ENCODE data around the gene MICALL2.
A peak's percentile ranks its signal among the peaks of the same experiment; 100 is the strongest.

MICALL2 gene

GRCh38 chr7:1422512-1423263 lies 36.6 kb downstream of the MICALL2 start:
- Histone ChIP-seq H3K9ac (no peak overlapping the region; the same call in 1 of the 2 replicates), H3K27me3 (peaks cover 6% of the 10 kb centered on the region; the same call in 1 of the 2 replicates), H3K4me3 (no peak overlapping the region), H3K9me3 (no peaks in the 10 kb centered on the region), H3K27ac (no peak overlapping the region), H4K20me1 (no peaks in the 10 kb centered on the region), H3K4me1 (peaks cover 29% of the 10 kb centered on the region), H3K4me2 (peak overlapping the region; percentile 86), H3K36me3 (no peaks in the 10 kb centered on the region)
- TF ChIP-seq Cebpa-rat (IDR thresholded peaks at IDR 0.05): no peak

DNA sequence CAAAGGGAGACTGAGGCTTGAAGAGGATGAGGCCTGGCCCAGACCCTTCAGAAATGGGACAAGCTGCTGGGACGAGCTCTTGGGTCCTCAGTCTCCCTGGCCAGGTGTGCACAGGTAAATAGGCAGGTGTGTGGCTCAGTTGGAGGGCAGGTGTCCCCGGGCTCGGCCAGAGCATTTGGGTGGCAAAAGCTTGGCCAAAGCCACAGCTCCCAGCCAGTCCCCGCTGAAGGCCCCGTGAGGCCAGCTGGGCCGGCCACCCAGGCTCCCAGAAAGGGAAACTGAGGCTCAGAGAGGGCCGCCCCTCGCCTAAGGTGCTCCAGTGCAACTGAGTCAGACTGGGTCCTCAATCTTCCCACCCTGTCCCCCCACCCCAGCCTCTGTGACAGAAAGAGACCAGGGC lies 37.3 kb downstream of the MICALL2 start:
- no peak overlapping the region for H3K9ac ChIP-seq
- no peaks in the 10 kb centered on the region for H3K36me3 ChIP-seq
- no peaks in the 10 kb centered on the region for H4K20me1 ChIP-seq
- H3K4me2 ChIP-seq: no peak overlapping the region; the same call in 1 of the 2 replicates
- H3K27me3 ChIP-seq: peaks cover 6% of the 10 kb centered on the region; the same call in 1 of the 2 replicates
- peaks cover 37% of the 10 kb centered on the region for H3K4me1 ChIP-seq
- no peak overlapping the region for H3K27ac ChIP-seq
- no peaks in the 10 kb centered on the region for H3K9me3 ChIP-seq
- TF ChIP-seq Cebpa-rat (IDR thresholded peaks at IDR 0.05): no peak
- no peak overlapping the region for H3K4me3 ChIP-seq

- no peak overlapping the region for H3K9ac ChIP-seq
- no peaks in the 10 kb centered on the region for H3K36me3 ChIP-seq
- H4K20me1 ChIP-seq: no peaks in the 10 kb centered on the region
- no peaks in the 10 kb centered on the region for H3K9me3 ChIP-seq
- H3K4me1 ChIP-seq: peaks cover 41% of the 10 kb centered on the region
- TF ChIP-seq Cebpa-rat (IDR thresholded peaks at IDR 0.05): no peak
- H3K4me3 ChIP-seq: no peak overlapping the region
- H3K4me2 ChIP-seq: no peak overlapping the region
- H3K27me3 ChIP-seq: peaks cover 6% of the 10 kb centered on the region; the same call in 1 of the 2 replicates
- no peak overlapping the region for H3K27ac ChIP-seq
Measured at GRCh38 chr7:1421020-1421790, 38.1 kb downstream of the MICALL2 start.

DNA sequence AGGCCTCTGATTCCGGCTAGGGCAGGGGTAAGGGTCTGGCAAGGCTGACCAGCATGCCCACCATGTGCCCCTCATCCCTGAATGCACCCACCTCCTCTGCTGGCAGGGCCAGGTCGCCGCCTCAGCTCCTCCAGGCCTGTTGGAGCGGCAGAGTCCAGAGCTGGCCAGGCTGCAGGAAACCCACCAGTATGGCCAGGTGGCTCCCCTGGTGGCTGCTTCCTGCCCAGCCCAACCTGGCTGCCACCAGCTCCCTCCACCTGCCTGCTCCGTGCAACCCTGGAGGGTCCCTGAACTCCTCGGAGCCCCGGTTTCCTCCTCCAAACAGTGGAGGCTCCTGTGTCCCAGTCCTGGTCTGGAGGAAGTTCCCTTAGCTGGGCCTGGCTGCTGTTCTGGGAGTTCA lies 39.6 kb downstream of the MICALL2 start:
- H3K4me1 ChIP-seq: peaks cover 39% of the 10 kb centered on the region
- no peak for TF ChIP-seq Cebpa-rat (IDR thresholded peaks at IDR 0.05)
- H3K9ac ChIP-seq: no peak overlapping the region
- no peaks in the 10 kb centered on the region for H3K36me3 ChIP-seq
- H3K9me3 ChIP-seq: no peaks in the 10 kb centered on the region
- H3K4me3 ChIP-seq: no peak overlapping the region
- H4K20me1 ChIP-seq: no peaks in the 10 kb centered on the region
- H3K27me3 ChIP-seq: peaks cover 6% of the 10 kb centered on the region; the same call in 1 of the 2 replicates
- H3K4me2 ChIP-seq: no peak overlapping the region
- no peak overlapping the region for H3K27ac ChIP-seq

- Histone ChIP-seq H3K4me1 (peaks cover 36% of the 10 kb centered on the region), H3K9me3 (no peaks in the 10 kb centered on the region), H3K4me3 (no peak overlapping the region), H3K27ac (no peak overlapping the region), H3K36me3 (no peaks in the 10 kb centered on the region), H3K27me3 (peaks cover 6% of the 10 kb centered on the region; the same call in 1 of the 2 replicates), H4K20me1 (no peaks in the 10 kb centered on the region), H3K9ac (no peak overlapping the region), H3K4me2 (no peak overlapping the region)
- no peak for TF ChIP-seq Cebpa-rat (IDR thresholded peaks at IDR 0.05)
Measured at GRCh38 chr7:1419310-1419634, 40.0 kb downstream of the MICALL2 start.

DNA sequence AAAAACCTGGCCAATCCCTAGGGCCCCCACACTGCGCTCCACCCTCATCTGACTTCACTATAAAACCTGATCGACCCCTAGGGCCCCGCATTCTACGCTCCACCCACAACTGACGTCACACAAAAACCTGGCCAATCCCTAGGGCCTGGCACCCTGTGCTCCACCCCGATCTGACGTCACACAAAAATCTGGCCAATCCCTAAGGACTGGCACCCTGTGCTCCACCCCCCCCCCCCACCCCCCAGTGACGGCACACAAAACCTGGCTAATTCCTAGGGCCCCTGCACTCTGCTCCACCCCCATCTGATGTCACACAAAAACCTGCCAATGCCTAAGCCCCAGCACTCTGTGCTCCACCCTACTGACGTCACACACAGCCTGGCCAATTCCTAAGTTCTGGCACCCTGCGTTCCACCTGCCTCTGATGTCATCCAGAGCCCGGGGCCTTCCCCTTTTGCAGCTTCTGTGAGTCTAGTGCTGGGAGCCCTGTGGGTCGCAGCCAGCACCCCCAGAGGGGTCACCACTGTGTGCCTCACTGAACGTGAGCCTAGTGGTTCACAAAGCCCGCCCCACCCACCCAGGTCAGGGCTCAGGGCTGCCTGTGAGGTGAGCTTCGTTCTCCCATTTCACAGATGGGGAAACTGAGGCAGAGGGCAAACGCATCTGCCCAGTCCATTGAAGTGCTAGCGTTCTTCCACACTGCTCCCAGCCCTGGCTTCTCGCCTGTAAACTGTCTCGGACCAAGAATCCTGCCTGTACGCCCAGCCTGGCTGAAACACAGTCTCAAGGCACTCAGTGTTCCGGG lies 40.6 kb downstream of the MICALL2 start:
- Histone ChIP-seq H3K4me2 (peak overlapping the region; percentile 69), H4K20me1 (no peaks in the 10 kb centered on the region), H3K4me3 (no peak overlapping the region), H3K27ac (no peak overlapping the region), H3K9me3 (no peaks in the 10 kb centered on the region), H3K27me3 (peaks cover 6% of the 10 kb centered on the region; the same call in 1 of the 2 replicates), H3K4me1 (peaks cover 36% of the 10 kb centered on the region), H3K36me3 (no peaks in the 10 kb centered on the region), H3K9ac (no peak overlapping the region)
- TF ChIP-seq Cebpa-rat (IDR thresholded peaks at IDR 0.05): no peak

GRCh38 chr7:1415389-1415990 lies 43.8 kb downstream of the MICALL2 start:
- H3K27me3 ChIP-seq: no peaks in the 10 kb centered on the region
- H3K9me3 ChIP-seq: no peaks in the 10 kb centered on the region
- H3K4me1 ChIP-seq: peaks cover 43% of the 10 kb centered on the region
- no peaks in the 10 kb centered on the region for H4K20me1 ChIP-seq
- H3K4me2 ChIP-seq: no peak overlapping the region
- H3K9ac ChIP-seq: no peak overlapping the region
- no peak overlapping the region for H3K27ac ChIP-seq
- no peak overlapping the region for H3K4me3 ChIP-seq
- no peak for TF ChIP-seq Cebpa-rat (IDR thresholded peaks at IDR 0.05)
- H3K36me3 ChIP-seq: no peaks in the 10 kb centered on the region

DNA sequence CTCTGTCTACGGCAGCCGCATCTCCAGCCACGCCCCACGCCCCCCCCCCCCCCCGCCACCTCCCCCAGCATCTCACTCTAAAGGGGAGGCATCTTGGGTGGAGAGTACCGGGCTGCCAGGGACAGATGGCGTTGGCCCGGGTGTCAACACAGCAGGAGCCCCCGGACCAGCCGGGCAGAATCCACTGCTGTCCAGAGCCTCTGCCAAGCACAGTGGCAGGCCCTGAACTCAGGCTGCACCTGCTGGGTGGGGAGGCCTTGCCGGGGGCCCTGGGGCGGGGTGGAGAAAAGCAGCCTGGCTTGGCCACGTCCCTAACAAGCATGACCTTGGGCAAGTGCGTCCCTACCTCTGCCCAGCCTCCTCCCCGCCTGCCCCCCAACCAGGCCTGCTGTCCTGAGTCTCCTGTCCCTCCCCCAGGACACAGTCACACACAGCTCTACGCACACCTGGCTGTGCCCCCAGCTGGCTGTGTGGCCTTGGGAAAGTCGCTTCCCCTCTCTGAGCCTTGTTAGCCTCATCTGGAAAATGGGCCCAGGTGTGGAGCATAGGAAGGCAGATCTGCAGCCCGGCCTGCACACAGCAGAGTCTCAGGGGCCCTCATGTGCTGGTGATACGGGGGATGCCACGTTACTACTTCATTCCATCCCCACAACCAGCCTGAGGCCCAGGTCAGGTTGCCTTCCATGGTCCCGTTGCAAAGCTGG lies 45.2 kb downstream of the MICALL2 start:
- H3K27me3 ChIP-seq: peaks cover 4% of the 10 kb centered on the region; the same call in 1 of the 2 replicates
- no peak overlapping the region for H3K9ac ChIP-seq
- H4K20me1 ChIP-seq: no peaks in the 10 kb centered on the region
- peaks cover 54% of the 10 kb centered on the region for H3K4me1 ChIP-seq
- no peak for TF ChIP-seq Cebpa-rat (IDR thresholded peaks at IDR 0.05)
- no peaks in the 10 kb centered on the region for H3K9me3 ChIP-seq
- H3K27ac ChIP-seq: no peak overlapping the region
- no peaks in the 10 kb centered on the region for H3K36me3 ChIP-seq
- H3K4me2 ChIP-seq: no peak overlapping the region
- no peak overlapping the region for H3K4me3 ChIP-seq
